HepG2 (cell line): ENCODE data around the gene EIF5A. TPM values are rescaled to one million over a fixed set of nuclear protein-coding genes. Genes with fewer than 3 reads are reported as not detected.

ENCODE experiments used
- ATAC-seq: fragments of 200-7000 bp; cut with Tn5 transposase; 3 replicates; pipeline ENCODE4 v1.9.1; 2020; ENCODE audit warnings: mild to moderate bottlenecking, moderate library complexity
- BruUV-seq: library from RNA; stranded (reverse); fragments of 400-500 nt; replicated peaks from 2 replicates; lab custom pipeline; 2021; lab: Mats Ljungman, UMichigan
- CTCF ChIA-PET: fragments of 300-600 bp; formaldehyde crosslinking; extraction: SDS; loops from one replicate; lab custom pipeline; 2021; ENCODE audit warnings: low total read pairs, inconsistent platforms, low intra/inter-chr PET ratio; lab: Yijun Ruan, JAX
- POLR2A ChIA-PET: fragments of 350-600 bp; sonication (Branson Sonifier 250); formaldehyde crosslinking; loops from one replicate; lab custom pipeline; 2020; ENCODE audit warnings: antibody characterized with exemption, inconsistent platforms; lab: Yijun Ruan, JAX
- DNase-seq: peaks from one replicate; pipeline ENCODE4 v3.0.0-alpha.2; 2015; ENCODE audit warnings: low spot score
- FAIRE-seq: peaks from 3 replicates; lab custom pipeline; 2011; peaks lifted over from hg19 to GRCh38; lab: Jason Lieb, UNC
- H2AFZ ChIP-seq: one replicate; pipeline ENCODE4 v1.6.1; 2011; ENCODE audit warnings: low read length, inconsistent platforms
- H3K27ac ChIP-seq: fragments of 300-600 bp; 3 replicates; pipeline ENCODE4 v1.8.0; 2011; ENCODE audit warnings: mixed run types, mild to moderate bottlenecking, mixed read lengths, low read length, inconsistent platforms; ENCODE audit not compliant: insufficient read depth; ENCODE audit errors: extremely low read length
- H3K27me3 ChIP-seq, 2 experiments: fragments of 200-600 bp in 1 of 2; 2 replicates in 1 of 2; 3 replicates in 1 of 2; pipeline versions ENCODE4 v1.6.0 to v1.8.0; 2011; ENCODE audit warnings: low read length in 2 of 2, mild to moderate bottlenecking in 2 of 2, moderate library complexity in 2 of 2, inconsistent platforms in 1 of 2; ENCODE audit not compliant: insufficient read depth in 2 of 2, control insufficient read depth in 1 of 2
- H3K36me3 ChIP-seq, 2 experiments: fragments of 200-600 bp in 1 of 2; replicated peaks in 1 of 2; 2 replicates in 1 of 2; 3 replicates in 1 of 2; pipeline versions ENCODE4 v1.5.1 to v1.8.0; 2011; ENCODE audit warnings: low read length in 2 of 2, inconsistent platforms in 1 of 2; ENCODE audit not compliant: insufficient read depth in 2 of 2, control insufficient read depth in 1 of 2
- H3K4me1 ChIP-seq: 2 replicates; pipeline ENCODE4 v1.5.1; 2012; ENCODE audit warnings: low read length, inconsistent platforms; ENCODE audit not compliant: insufficient read depth
- H3K4me2 ChIP-seq: 2 replicates; pipeline ENCODE4 v1.6.0; 2011; ENCODE audit warnings: low read depth, low read length, inconsistent platforms
- H3K4me3 ChIP-seq, 3 experiments: fragments of 200-600 bp in 1 of 3; sonication (generic), shearing (Covaris generic) in 1 of 3; replicated peaks in 1 of 3; 2 replicates each; pipeline ENCODE4 v1.5.1; 2011 to 2016; ENCODE audit warnings: low read length in 3 of 3, inconsistent platforms in 2 of 3, low read depth in 2 of 3, mild to moderate bottlenecking in 2 of 3, control low read depth in 1 of 3, mixed read lengths in 1 of 3; ENCODE audit not compliant: insufficient read depth in 1 of 3
- H3K79me2 ChIP-seq: one replicate; pipeline ENCODE4 v1.6.1; 2011; ENCODE audit warnings: low read length, inconsistent platforms; ENCODE audit not compliant: insufficient read depth
- H3K9ac ChIP-seq: 2 replicates; pipeline ENCODE4 v1.6.0; 2011; ENCODE audit warnings: mild to moderate bottlenecking, low read depth, low read length, inconsistent platforms; ENCODE audit not compliant: insufficient read depth
- H3K9me3 ChIP-seq: 2 replicates; pipeline ENCODE4 v1.5.1; 2012; ENCODE audit warnings: mild to moderate bottlenecking, low read length
- H4K20me1 ChIP-seq: 2 replicates; pipeline ENCODE4 v1.6.0; 2011; ENCODE audit warnings: inconsistent platforms, mild to moderate bottlenecking, low read length, moderate library complexity; ENCODE audit not compliant: insufficient read depth
- CSRNP2 ChIP-seq: sonication (generic); formaldehyde crosslinking; conservative IDR thresholded peaks from 2 replicates; pipeline ENCODE4 v1.8.0; 2022; ENCODE audit warnings: low read depth, missing genetic modification reagents
- DMTF1 ChIP-seq: sonication (generic); formaldehyde crosslinking; IDR thresholded peaks from 2 replicates; pipeline ENCODE4 v1.4.0; 2020; ENCODE audit warnings: mild to moderate bottlenecking, missing genetic modification reagents
- FIP1L1 ChIP-seq: fragments of 200-400 bp; formaldehyde crosslinking; IDR thresholded peaks from 2 replicates; pipeline ENCODE4 v1.6.1; 2018; ENCODE audit warnings: low read depth, mild to moderate bottlenecking, low read length, moderate library complexity, borderline replicate concordance; ENCODE audit not compliant: insufficient read depth
- HHEX ChIP-seq: IDR thresholded peaks from 2 replicates; pipeline ENCODE4 v1.6.1; 2016; ENCODE audit warnings: control low read depth
- KDM6A ChIP-seq: IDR thresholded peaks from 2 replicates; pipeline ENCODE4 v1.6.1; 2016; ENCODE audit warnings: low read depth
- LCORL ChIP-seq, 2 experiments: fragments of 450-650 bp in 1 of 2; sonication (generic) in 1 of 2; formaldehyde crosslinking in 1 of 2; IDR thresholded peaks; 2 replicates each; pipeline versions ENCODE4 v1.5.0 to v1.6.1; 2017 to 2020; ENCODE audit warnings: antibody characterized with exemption in 1 of 2, missing genetic modification reagents in 1 of 2
- POGZ ChIP-seq: sonication (generic); formaldehyde crosslinking; IDR thresholded peaks from 2 replicates; pipeline ENCODE4 v1.4.0; 2020; ENCODE audit warnings: mild to moderate bottlenecking, missing genetic modification reagents
- PPARG ChIP-seq: conservative IDR thresholded peaks from 2 replicates; pipeline ENCODE4 v1.6.1; 2016; ENCODE audit warnings: missing biosample characterization, missing genetic modification reagents
- REPIN1 ChIP-seq: sonication (generic); formaldehyde crosslinking; IDR thresholded peaks from 2 replicates; pipeline ENCODE4 v1.8.0; 2022; ENCODE audit warnings: missing genetic modification reagents, low read depth, mild to moderate bottlenecking, borderline replicate concordance
- RFX1 ChIP-seq: fragments of 450-650 bp; IDR thresholded peaks from 2 replicates; pipeline ENCODE4 v1.6.1; 2017
- SP5 ChIP-seq: IDR thresholded peaks from 2 replicates; pipeline ENCODE4 v1.6.1; 2016; ENCODE audit warnings: low read depth, borderline replicate concordance
- ZBTB26 ChIP-seq: IDR thresholded peaks from 2 replicates; pipeline ENCODE4 v1.6.1; 2016; ENCODE audit warnings: missing compliant biosample characterization, missing genetic modification reagents, borderline replicate concordance
- ZFY ChIP-seq: sonication (generic); formaldehyde crosslinking; IDR thresholded peaks from 2 replicates; pipeline ENCODE4 v1.4.0; 2020; ENCODE audit warnings: missing genetic modification reagents
- ZNF331 ChIP-seq: sonication (generic); formaldehyde crosslinking; IDR thresholded peaks from 2 replicates; pipeline ENCODE4 v1.4.0; 2020; ENCODE audit warnings: missing genetic modification reagents
- ZNF562 ChIP-seq: sonication (generic); formaldehyde crosslinking; IDR thresholded peaks from 2 replicates; pipeline ENCODE4 v1.8.0; 2022; ENCODE audit warnings: missing genetic modification reagents, borderline replicate concordance
- ZNF703 ChIP-seq: sonication (generic); formaldehyde crosslinking; IDR thresholded peaks from 2 replicates; pipeline ENCODE4 v1.5.1; 2020; ENCODE audit warnings: missing genetic modification reagents, mild to moderate bottlenecking, moderate library complexity, borderline replicate concordance
- ZSCAN9 ChIP-seq: IDR thresholded peaks from 2 replicates; pipeline ENCODE4 v1.6.1; 2016; ENCODE audit warnings: borderline replicate concordance
- WGBS: methylation state at CpG from one replicate; pipeline ENCODE4 v1.1.6; 2017; ENCODE audit warnings: low lambda C conversion rate; 5-methylcytosine and 5-hydroxymethylcytosine counted together
- in situ Hi-C: cut with HindIII; loops from 2 replicates; pipeline ENCODE4 v1.10.0; 2017; ENCODE audit warnings: low pct_unique_long_range_greater_than_20kb; ENCODE audit not compliant: extremely low pct_ligation_motif_present
- intact Hi-C: fragments of 100-400 bp; cut with micrococcal nuclease; formaldehyde crosslinking; loops from one replicate; pipeline ENCODE4 v1.10.0; 2022; ENCODE audit not compliant: unreplicated experiment
- polyA plus RNA-seq, 8 experiments: library from polyadenylated mRNA; depleted of rRNA in 3 of 8; stranded (reverse) in 7 of 8; unstranded in 1 of 8; fragments of >200 nt; fragmentation: Illumina TruSeq in 4 of 8; extraction: Trizol in 4 of 8; gene quantifications; 2 replicates each; pipeline versions ENCODE4 v1.2.1 to v1.2.3, GENCODE V29; 2011 to 2016; ENCODE audit warnings: low read depth in 4 of 8, missing spikeins in 1 of 8, mixed read lengths in 1 of 8; ENCODE audit not compliant: insufficient read depth in 1 of 8
- total RNA-seq, 5 experiments: library from RNA; depleted of rRNA; stranded (reverse); fragments of >200 nt; fragmentation: Illumina TruSeq; extraction: Trizol; gene quantifications; 2 replicates each; pipeline ENCODE4 v1.2.3, GENCODE V29; 2016; ENCODE audit warnings: low read depth in 1 of 5

EIF5A gene
- total and polyA plus RNA-seq, 2 of the 13 experiments (the other 11 are each of a cell fraction or from before 2014, with no cell fraction given) = 319 to 337 TPM

GRCh38 chr17:7321466-7321865 lies 14.0 kb downstream of the EIF5A start:
- CTCF ChIA-PET = no interaction called here
- intact Hi-C loops = no loop called here
- no peaks in the 10 kb centered on the region for H3K4me1 ChIP-seq
- no peak for FAIRE-seq
- H3K9me3 ChIP-seq = no peaks in the 10 kb centered on the region
- ATAC-seq = no peak
- no peaks in the 10 kb centered on the region for H3K79me2 ChIP-seq
- TF ChIP-seq ZSCAN9 (no peak), RFX1 (no peak), HHEX (CRISPR knock-in tag) (no peak), PPARG (no peak), ZNF562 (CRISPR knock-in tag) (no peak), FIP1L1 (no peak), ZNF703 (CRISPR knock-in tag) (no peak), ZNF331 (CRISPR knock-in tag) (no peak), SP5 (CRISPR knock-in tag) (no peak), ZBTB26 (CRISPR knock-in tag) (no peak), REPIN1 (CRISPR knock-in tag) (no peak), ZFY (CRISPR knock-in tag) (no peak), KDM6A (no peak), LCORL (IDR thresholded peaks at IDR 0.05) (no peak), LCORL (CRISPR knock-in tag; IDR thresholded peaks at IDR 0.05) (no peak), CSRNP2 (no peak), DMTF1 (no peak), POGZ (no peak)
- no peak overlapping the region for H3K4me3 ChIP-seq
- H3K9ac ChIP-seq = no peak overlapping the region
- peaks cover 26 to 74% of the 10 kb centered on the region in 2 experiments for H3K36me3 ChIP-seq
- H4K20me1 ChIP-seq = no peaks in the 10 kb centered on the region
- 95% methylated on average over 15 of the region's 15 CpGs for WGBS
- BruUV-seq = no TSS peak
- POLR2A ChIA-PET = no interaction called here
- no peak overlapping the region for H3K4me2 ChIP-seq
- DNase-seq = no peak
- in situ Hi-C loops = no loop called here
- H3K27me3 ChIP-seq = no peaks in the 10 kb centered on the region
- no peak overlapping the region for H3K27ac ChIP-seq
- no peak overlapping the region for H2AFZ ChIP-seq
